Prostate gland (tissue), 2 donors: ENCODE data around the gene SRXN1. TPM values are rescaled to one million over a fixed set of nuclear protein-coding genes. Genes with fewer than 3 reads are reported as not detected.

ENCODE experiments used
- DNase-seq: peaks from one replicate; pipeline ENCODE4 v3.0.0-alpha.2; 2019; ENCODE audit warnings: low spot score
- H3K27ac ChIP-seq, 2 donors: fragments of 200-600 bp; sonication (generic); 2 replicates each; pipeline ENCODE4 v1.5.1; 2017 to 2019
- H3K27me3 ChIP-seq: fragments of 200-600 bp; sonication (generic); replicated peaks from 2 replicates; pipeline ENCODE4 v1.5.1; 2019; ENCODE audit not compliant: insufficient read depth
- H3K36me3 ChIP-seq, 2 donors: fragments of 200-600 bp; sonication (generic); 1 replicate in 1 of 2; 2 replicates in 1 of 2; pipeline versions ENCODE4 v1.5.1 to v1.8.1; 2017 to 2019
- H3K4me1 ChIP-seq: fragments of 200-600 bp; sonication (generic); replicated peaks from 2 replicates; pipeline ENCODE4 v1.5.1; 2019
- H3K4me3 ChIP-seq, 2 donors: fragments of 200-600 bp; sonication (generic); 2 replicates each; pipeline ENCODE4 v1.5.1; 2017 to 2019
- H3K9me3 ChIP-seq: fragments of 200-600 bp; sonication (generic); 2 replicates; pipeline ENCODE4 v1.5.1; 2017
- CTCF ChIP-seq, 4 experiments: fragments of 200-600 bp in 2 of 4; fragments of 450-650 bp in 2 of 4; sonication (generic) in 2 of 4; IDR thresholded peaks; 1 replicate in 3 of 4; 2 replicates in 1 of 4; pipeline ENCODE4 v1.5.1; 2016 to 2019; ENCODE audit warnings: antibody characterized with exemption in 4 of 4, mild to moderate bottlenecking in 2 of 4, moderate library complexity in 2 of 4
- POLR2A ChIP-seq: fragments of 450-650 bp; IDR thresholded peaks from one replicate; pipeline ENCODE4 v1.6.1; 2016; ENCODE audit warnings: antibody characterized with exemption, mild to moderate bottlenecking
- POLR2AphosphoS5 ChIP-seq: sonication (generic); formaldehyde crosslinking; IDR thresholded peaks from one replicate; pipeline ENCODE4 v1.6.1; 2017; ENCODE audit warnings: antibody characterized with exemption
- WGBS: methylation state at CpG from one replicate; pipeline ENCODE4 v1.1.5; 2018; 5-methylcytosine and 5-hydroxymethylcytosine counted together
- intact Hi-C: fragments of 100-400 bp; cut with DNase I; formaldehyde crosslinking; loops from one replicate; pipeline ENCODE4 v1.14.2; 2022
- total RNA-seq, 2 donors: library from RNA; depleted of rRNA; stranded (reverse); fragments of >200 nt; gene quantifications; one replicate each; pipeline ENCODE4 v1.1.0, GENCODE V29; 2016

SRXN1 gene
- total RNA-seq, 2 donors from 2014 or later, result 33.6 to 41.4 TPM

- intact Hi-C loops, result no loop called here
- H3K4me3 ChIP-seq, result no peak overlapping the region
- no peaks in the 10 kb centered on the region for H3K4me1 ChIP-seq
- no peaks in the 10 kb centered on the region for H3K27me3 ChIP-seq
- DNase-seq, result no peak
- no peaks in the 10 kb centered on the region for H3K9me3 ChIP-seq
- H3K27ac ChIP-seq, result no peak overlapping the region
- no peak for TF ChIP-seq POLR2A
- no peak for TF ChIP-seq POLR2AphosphoS5
- no peak for TF ChIP-seq CTCF (IDR thresholded peaks at IDR 0.05)
- 68% methylated on average over 13 of the region's 13 CpGs for WGBS
- no peaks in the 10 kb centered on the region for H3K36me3 ChIP-seq
Observed at GRCh38 chr20:598133-598850, 54.7 kb downstream of the SRXN1 start.

- DNase-seq, result no peak
- Histone ChIP-seq H3K9me3 (no peaks in the 10 kb centered on the region), H3K27ac (no peak overlapping the region), H3K36me3 (no peaks in the 10 kb centered on the region), H3K4me1 (no peaks in the 10 kb centered on the region), H3K27me3 (no peaks in the 10 kb centered on the region), H3K4me3 (no peak overlapping the region)
- TF ChIP-seq CTCF (IDR thresholded peaks at IDR 0.05), result no peak
- TF ChIP-seq POLR2A, result no peak
- WGBS, result 94% methylated on average over 2 of the region's 2 CpGs
- intact Hi-C loops, result no loop called here
Observed at GRCh38 chr20:597560-597959, 55.4 kb downstream of the SRXN1 start.

Other genes starting within 250 kb of the SRXN1 start
- 100 to 1,000 TPM; 108 to 158 TPM for gene RBCK1, start 244.9 kb downstream of the SRXN1 start, total RNA-seq
- 10 to 100 TPM; 38.0 to 53.1 TPM for gene TBC1D20, start 190.7 kb downstream of the SRXN1 start, total RNA-seq
- 100 to 1,000 TPM in 1 of 2 donors, 10 to 100 TPM in 1; 66.9 to 152 TPM for gene CSNK2A1, start 109.4 kb downstream of the SRXN1 start, total RNA-seq
- gene TCF15, start 42.9 kb downstream of the SRXN1 start, total RNA-seq, result under 1 TPM; 0.55 to 0.68 TPM
- gene SCRT2, start 22.6 kb upstream of the SRXN1 start, total RNA-seq, result under 1 TPM in 1 of 2 donors, not detected in 1; 0.17 TPM
- gene SLC52A3, start 115.3 kb upstream of the SRXN1 start, total RNA-seq, result 100 to 1,000 TPM in 1 of 2 donors, 10 to 100 TPM in 1; 34.3 to 221 TPM
- gene FAM110A, start 180.5 kb upstream of the SRXN1 start, total RNA-seq, result 10 to 100 TPM; 15.5 to 33.0 TPM